Activated CD8-positive, alpha-beta memory T cell treated with anti-CD3 and anti-CD28 coated beads, Interleukin-2, amount 50 U/mL, for 4 hours (primary cell): ENCODE data around the gene CMTR1.
"Not testable (repeated sequence)": the region's sequence is repeated elsewhere in the genome, so short reads cannot be mapped to it uniquely, and the experiment has no call there.

Experiments
- DNase-seq: peaks from one replicate; pipeline ENCODE4 v3.0.0-alpha.2; 2020

The CMTR1 gene, protein sequence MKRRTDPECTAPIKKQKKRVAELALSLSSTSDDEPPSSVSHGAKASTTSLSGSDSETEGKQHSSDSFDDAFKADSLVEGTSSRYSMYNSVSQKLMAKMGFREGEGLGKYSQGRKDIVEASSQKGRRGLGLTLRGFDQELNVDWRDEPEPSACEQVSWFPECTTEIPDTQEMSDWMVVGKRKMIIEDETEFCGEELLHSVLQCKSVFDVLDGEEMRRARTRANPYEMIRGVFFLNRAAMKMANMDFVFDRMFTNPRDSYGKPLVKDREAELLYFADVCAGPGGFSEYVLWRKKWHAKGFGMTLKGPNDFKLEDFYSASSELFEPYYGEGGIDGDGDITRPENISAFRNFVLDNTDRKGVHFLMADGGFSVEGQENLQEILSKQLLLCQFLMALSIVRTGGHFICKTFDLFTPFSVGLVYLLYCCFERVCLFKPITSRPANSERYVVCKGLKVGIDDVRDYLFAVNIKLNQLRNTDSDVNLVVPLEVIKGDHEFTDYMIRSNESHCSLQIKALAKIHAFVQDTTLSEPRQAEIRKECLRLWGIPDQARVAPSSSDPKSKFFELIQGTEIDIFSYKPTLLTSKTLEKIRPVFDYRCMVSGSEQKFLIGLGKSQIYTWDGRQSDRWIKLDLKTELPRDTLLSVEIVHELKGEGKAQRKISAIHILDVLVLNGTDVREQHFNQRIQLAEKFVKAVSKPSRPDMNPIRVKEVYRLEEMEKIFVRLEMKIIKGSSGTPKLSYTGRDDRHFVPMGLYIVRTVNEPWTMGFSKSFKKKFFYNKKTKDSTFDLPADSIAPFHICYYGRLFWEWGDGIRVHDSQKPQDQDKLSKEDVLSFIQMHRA

DNA sequence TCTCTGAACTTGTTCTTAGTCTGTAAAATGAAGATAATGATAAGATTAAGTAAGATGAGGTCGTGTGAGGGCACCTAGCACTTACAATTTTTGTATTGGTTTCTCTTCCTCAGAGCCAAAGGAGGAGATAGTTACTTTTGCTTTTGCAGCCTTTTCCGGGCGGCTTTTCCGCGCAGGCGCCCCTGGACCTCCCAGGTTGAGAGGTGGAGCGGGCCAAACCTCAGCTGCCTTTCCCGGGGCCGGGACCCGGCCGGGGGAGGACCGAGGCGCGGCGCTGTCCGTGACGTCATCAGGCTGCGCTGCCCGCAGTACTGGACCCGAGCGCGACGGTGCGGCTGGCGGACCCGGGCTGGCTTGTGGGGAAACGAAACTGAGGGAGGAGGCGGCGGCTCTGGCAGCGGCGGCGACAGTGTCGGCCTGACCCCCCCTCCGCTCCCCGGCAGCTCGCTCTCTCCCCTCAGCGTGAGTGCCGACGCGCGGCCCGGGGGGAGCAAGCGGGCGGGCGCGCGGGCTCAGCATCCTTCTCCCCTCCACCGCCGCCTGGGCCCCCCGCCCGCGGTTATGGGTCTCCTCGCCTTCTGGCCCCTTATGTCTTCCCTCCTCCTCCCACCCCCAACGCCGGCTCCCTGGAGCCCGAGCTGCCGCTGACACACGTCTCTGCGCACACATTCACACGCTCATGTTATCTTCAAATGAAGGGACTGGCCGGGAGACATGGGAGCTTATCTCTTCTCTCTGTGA lies at the start of gene CMTR1:
Gene CMTR1, plus strand, starts transcription at position 306 of the 741 bp plus-strand sequence. CDS start 2,409 bp downstream, outside the sequence.
- DNase-seq = peak; percentile 98

DNA sequence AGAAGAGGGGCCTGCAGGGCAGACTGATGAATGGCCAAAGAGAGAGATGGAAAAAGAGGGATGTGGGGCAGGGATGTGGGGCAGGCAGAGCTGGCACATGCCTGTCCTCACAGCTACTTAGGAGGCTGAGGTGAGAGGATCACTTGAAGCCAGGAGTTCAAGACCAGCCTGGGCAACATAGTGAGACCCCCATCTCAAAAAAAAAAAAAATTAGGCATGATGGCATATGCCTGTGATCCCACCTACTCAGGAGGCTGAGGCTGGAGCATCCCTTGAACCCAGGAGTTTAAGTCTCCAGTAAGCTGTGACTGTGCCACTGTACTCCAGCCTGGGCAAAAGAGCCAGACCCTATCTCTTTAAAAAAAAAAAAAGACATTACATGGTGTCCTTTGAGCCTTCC lies 44.4 kb upstream of the CMTR1 start:
- DNase-seq = no peak

DNA sequence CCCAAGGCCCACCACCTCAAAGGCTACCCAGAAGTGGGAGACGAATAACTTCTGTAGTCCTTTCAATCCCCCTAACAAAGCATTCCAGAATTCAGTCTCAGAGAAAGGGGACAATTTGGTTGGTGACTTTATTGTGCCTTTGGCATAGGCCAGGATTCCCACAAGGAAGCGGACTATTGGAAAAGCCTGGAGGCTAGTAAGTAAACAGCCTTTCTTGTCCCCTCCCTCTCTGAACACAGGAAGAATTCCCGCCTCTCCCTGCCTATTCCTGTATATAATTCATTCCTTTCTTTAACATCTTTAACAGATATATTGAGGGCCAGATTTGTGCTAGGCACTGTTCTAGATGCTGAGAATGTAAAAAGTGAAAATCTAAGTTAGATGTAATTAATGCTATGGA lies 43.2 kb upstream of the CMTR1 start:
- no peak for DNase-seq

DNA sequence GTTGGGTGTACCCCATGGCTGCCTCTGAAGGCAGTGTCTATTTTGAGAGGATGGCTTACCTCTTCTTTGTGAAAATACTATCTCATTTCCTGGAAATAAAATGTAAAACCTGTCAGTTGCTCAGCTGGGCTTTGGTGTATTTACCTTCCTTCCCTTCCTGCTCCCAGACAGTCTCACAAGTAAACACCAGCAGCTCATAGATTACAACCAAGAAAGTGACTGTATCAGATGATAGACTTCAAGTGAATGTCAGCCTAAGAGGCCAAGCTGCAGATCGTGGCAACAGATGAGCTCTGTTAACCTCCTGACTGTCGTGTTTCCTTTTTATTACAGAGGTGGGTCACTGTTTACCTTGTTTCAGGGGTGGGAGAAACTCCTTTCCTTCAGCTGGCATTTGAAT lies 41.9 kb upstream of the CMTR1 start:
- DNase-seq = no peak

DNA sequence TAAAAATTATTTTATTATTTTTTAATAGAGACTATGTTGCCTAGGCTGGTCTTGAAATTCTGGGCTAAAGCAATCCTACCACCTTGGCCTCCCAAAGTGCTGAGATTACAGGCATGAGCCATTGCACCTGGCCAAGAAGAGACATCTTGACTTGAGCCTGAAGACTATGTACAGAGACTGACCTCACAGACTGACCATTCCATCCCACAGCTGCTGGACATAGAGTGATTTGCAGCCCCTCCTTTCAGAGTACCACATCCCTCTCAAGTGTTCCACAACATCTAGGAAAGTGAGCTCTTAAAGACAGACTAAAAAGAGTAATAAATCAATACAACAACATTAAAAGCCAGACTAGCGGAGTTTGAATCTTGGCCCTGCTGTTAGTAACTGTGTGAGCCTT lies 40.2 kb upstream of the CMTR1 start:
- DNase-seq = no peak

GRCh38 chr6:37393381-37393929 lies 39.6 kb upstream of the CMTR1 start:
- no peak for DNase-seq

DNA sequence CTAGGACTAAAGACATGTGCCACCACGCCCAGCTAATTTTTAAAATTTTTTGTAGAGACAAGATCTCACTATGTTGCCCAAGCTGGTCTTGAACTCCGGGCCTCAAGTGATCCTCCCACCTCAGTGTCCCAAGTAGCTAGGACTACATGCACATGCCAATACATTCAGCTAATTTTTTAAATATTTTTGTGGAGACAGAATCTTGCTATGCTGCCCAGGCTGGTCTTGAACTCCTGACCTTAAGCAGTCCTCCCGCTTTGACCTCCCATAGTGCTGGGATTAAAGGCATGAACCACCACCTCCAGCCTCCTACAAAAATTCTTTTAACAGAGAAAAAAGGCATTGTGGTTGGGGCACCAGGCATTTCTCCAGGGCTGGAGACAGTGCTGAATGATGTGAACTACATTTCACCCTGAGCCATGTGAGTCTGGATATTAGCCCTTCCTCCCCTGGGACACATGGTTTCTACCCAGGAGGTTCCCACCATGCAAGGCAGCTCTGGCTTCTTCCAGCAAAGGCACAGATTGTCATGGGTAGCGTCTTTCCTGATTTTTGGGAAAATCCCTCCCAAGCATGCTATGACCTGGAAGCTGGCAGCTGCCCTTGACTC lies 36.3 kb upstream of the CMTR1 start:
- no peak for DNase-seq

- no peak for DNase-seq
These were observed 33.9 kb upstream of the CMTR1 start for GRCh38 chr6:37399131-37399530.

- DNase-seq = no peak
These were observed 33.1 kb upstream of the CMTR1 start for GRCh38 chr6:37399795-37400490.

DNA sequence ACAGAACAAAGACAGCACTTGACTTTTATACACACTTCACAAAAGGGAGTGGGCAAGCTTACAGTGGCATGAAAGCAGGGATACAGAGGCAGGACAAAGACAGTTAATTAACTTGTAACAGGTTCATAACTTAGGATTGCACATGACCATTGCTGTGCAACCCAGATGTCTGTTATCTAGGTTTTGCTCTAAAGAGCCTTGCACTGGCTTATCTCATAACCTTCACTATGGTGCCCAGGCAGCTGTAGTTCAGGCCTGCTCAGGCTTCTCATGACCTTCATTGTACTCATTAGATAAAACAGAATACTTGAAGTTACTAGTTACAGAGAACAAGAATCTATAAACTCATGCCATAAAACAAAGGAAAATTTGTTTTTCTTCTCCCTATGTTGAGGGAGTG lies 31.4 kb upstream of the CMTR1 start:
- not testable (repeated sequence) for DNase-seq

GRCh38 chr6:37406726-37407341 lies 26.2 kb upstream of the CMTR1 start:
- no peak for DNase-seq

GRCh38 chr6:37407948-37408347 lies 25.1 kb upstream of the CMTR1 start:
- no peak for DNase-seq

GRCh38 chr6:37409501-37409900 lies 23.5 kb upstream of the CMTR1 start:
- DNase-seq = no peak

GRCh38 chr6:37417393-37417792 lies 15.6 kb upstream of the CMTR1 start:
- DNase-seq = no peak

- DNase-seq = no peak
These were observed 14.3 kb upstream of the CMTR1 start for GRCh38 chr6:37418722-37419121.

DNA sequence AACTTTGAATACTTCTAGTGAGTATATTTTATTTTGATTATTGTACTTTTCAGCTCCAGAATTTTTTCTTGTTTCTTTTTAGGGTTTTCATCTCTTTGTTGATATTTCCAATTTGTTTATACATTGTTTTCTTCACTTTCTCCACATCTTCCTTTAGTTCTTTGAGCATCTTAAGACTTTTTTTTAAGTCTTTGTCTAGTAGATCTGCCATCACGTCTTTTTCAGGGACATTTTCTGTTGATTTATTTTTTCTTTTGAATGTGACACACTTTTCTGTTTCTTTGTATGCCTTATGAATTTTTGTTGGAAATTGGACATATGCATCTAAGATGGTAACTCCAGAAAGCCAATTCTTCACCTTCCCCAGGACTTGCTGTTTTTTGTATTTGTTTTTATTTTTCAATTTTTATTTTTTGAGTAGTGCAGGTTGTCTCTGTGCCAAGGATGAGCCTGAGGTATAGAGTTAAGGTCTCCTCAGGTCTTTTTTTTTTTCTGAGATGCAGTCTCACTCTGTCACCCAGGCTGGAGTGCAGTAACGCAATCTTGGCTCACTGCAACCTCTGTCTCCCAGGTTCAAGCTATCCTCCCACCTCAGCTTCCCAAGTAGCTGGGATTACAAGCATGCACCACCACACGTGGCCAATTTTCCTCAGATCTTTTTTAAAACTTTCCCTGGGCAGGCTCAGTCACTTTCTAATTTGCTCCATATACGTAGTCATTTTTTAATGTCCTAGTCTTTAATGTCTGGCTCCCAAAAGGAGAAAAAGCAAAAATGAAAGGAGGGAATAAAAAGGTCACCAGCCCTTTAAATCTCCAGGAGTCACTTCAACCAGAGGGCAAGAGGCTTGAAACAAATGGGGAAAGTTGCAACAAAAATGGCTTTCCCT lies 6.7 kb upstream of the CMTR1 start:
- no peak for DNase-seq

- DNase-seq = no peak
These were observed 6.0 kb upstream of the CMTR1 start for GRCh38 chr6:37426945-37427510.

- no peak for DNase-seq
These were observed 3.7 kb upstream of the CMTR1 start for GRCh38 chr6:37429352-37429750.

- DNase-seq = no peak
These were observed 468 bp upstream of the CMTR1 start for GRCh38 chr6:37432590-37432915.

- DNase-seq = peak; percentile 18
These were observed 743 bp downstream of the CMTR1 start for GRCh38 chr6:37433657-37434271.
